GM12891 (cell line): ENCODE data around the gene LELP1.

ENCODE experiments used
- POLR2A ChIP-seq: IDR thresholded peaks from 2 replicates; pipeline ENCODE4 v1.6.1; 2011; ENCODE audit warnings: low read depth, low read length, control low read depth
- SPI1 ChIP-seq: IDR thresholded peaks from 2 replicates; pipeline ENCODE4 v1.6.1; 2011; ENCODE audit warnings: low read depth, low read length, control low read depth

- TF ChIP-seq POLR2A (no peak), SPI1 (no peak)
Measured at GRCh38 chr1:153180556-153180955, 22.7 kb upstream of the LELP1 start.
